K562 (cell line): Measurements from ENCODE around the gene CYP4F12. TPM values are rescaled to one million over a fixed set of nuclear protein-coding genes. Genes with fewer than 3 reads are reported as not detected.

Experiments used
- CCNT2 ChIP-seq: IDR thresholded peaks from 2 replicates; pipeline ENCODE4 v1.6.1; 2011; ENCODE audit warnings: borderline replicate concordance, low read depth, mild to moderate bottlenecking, moderate library complexity, mixed read lengths, low read length; ENCODE audit not compliant: insufficient read length; ENCODE audit errors: extremely low read depth
- NR4A1 ChIP-seq, 2 experiments: fragments of 250-450 bp in 1 of 2; fragments of 450-650 bp in 1 of 2; sonication (Bioruptor Pico) in 1 of 2; IDR thresholded peaks; 2 replicates each; pipeline versions ENCODE4 v1.4.0 to v1.6.1; 2016 to 2020; ENCODE audit warnings: mild to moderate bottlenecking in 2 of 2, missing compliant biosample characterization in 1 of 2, missing genetic modification characterization in 1 of 2, moderate library complexity in 1 of 2
- PCBP1 ChIP-seq: fragments of 200-400 bp; formaldehyde crosslinking; IDR thresholded peaks from 2 replicates; pipeline ENCODE4 v1.6.1; 2018; ENCODE audit warnings: mild to moderate bottlenecking, low read depth, low read length; ENCODE audit not compliant: poor library complexity, severe bottlenecking
- PRMT5 ChIP-seq: sonication (generic); formaldehyde crosslinking; IDR thresholded peaks from 2 replicates; pipeline ENCODE4 v1.5.0; 2020; ENCODE audit warnings: missing genetic modification reagents
- RBM17 ChIP-seq: fragments of 200-400 bp; formaldehyde crosslinking; IDR thresholded peaks from 2 replicates; pipeline ENCODE4 v1.6.1; 2017; ENCODE audit warnings: low read depth, mild to moderate bottlenecking, low read length, borderline replicate concordance
- WHSC1 ChIP-seq: IDR thresholded peaks from one replicate; pipeline ENCODE4 v1.6.1; 2012; ENCODE audit warnings: low read length, control low read depth, inconsistent platforms
- ZNF146 ChIP-seq: IDR thresholded peaks from one replicate; pipeline ENCODE4 v1.6.1; 2018; ENCODE audit warnings: missing compliant biosample characterization; ENCODE audit not compliant: unreplicated experiment
- polyA plus RNA-seq, 8 experiments: library from polyadenylated mRNA; depleted of rRNA in 4 of 8; stranded (reverse) in 5 of 8; unstranded in 3 of 8; fragments of >200 nt; fragmentation: Nextera tagmentation in 2 of 8; fragmentation: Illumina TruSeq in 1 of 8; extraction: Ambion mirVana in 2 of 8; extraction: Trizol in 1 of 8; gene quantifications; 2 replicates each; pipeline versions ENCODE4 v1.2.1 to v1.2.3, GENCODE V29; 2011 to 2014; ENCODE audit warnings: inconsistent platforms in 1 of 8, missing spikeins in 1 of 8
- total RNA-seq, 7 experiments: library from RNA; depleted of rRNA in 6 of 7; stranded (reverse); fragments of >200 nt in 6 of 7; fragmentation: Illumina TruSeq in 2 of 7; extraction: Trizol in 2 of 7; gene quantifications; 2 replicates each; pipeline versions ENCODE4 v1.2.1 to v1.2.3, GENCODE V29; 2011 to 2021; ENCODE audit warnings: low replicate concordance in 1 of 7
- TF ChIP-seq, protein P1 (sequence below), 2 experiments: fragments of 200-800 bp in 1 of 2; sonication (Bioruptor generic) in 1 of 2; sonication (generic) in 1 of 2; formaldehyde crosslinking in 1 of 2; IDR thresholded peaks in 1 of 2; conservative IDR thresholded peaks in 1 of 2; 2 replicates each; pipeline versions ENCODE4 v1.5.0 to v1.6.1; 2016 to 2020; ENCODE audit warnings: missing compliant biosample characterization in 1 of 2, missing genetic modification characterization in 1 of 2, missing genetic modification reagents in 1 of 2
- TF ChIP-seq, protein P2 (sequence below): sonication (generic); formaldehyde crosslinking; IDR thresholded peaks from 2 replicates; pipeline ENCODE4 v1.8.0; 2022; ENCODE audit warnings: mild to moderate bottlenecking, missing genetic modification reagents
- TF ChIP-seq, protein P3 (sequence below): sonication (generic); formaldehyde crosslinking; IDR thresholded peaks from 2 replicates; pipeline ENCODE4 v1.8.0; 2022; ENCODE audit warnings: mild to moderate bottlenecking, missing genetic modification reagents

Gene CYP4F12
- total and polyA plus RNA-seq, 9 of the 15 experiments (the other 6 are each of a cell fraction or from before 2014, with no cell fraction given) = not detected

DNA sequence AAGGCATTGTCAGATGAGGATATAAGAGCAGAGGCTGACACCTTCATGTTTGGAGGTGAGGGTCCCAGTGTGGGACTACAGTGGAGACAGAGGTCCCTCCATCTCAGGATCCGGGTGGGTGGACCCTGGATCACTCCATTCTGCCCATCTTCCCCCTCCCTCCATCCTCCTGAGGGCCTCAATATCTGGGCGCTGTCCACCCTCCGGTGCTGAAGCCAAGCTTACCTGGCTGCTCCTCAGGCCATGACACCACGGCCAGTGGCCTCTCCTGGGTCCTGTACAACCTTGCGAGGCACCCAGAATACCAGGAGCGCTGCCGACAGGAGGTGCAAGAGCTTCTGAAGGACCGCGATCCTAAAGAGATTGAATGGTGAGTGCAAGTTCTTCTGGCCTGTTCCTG, 11.9 kb downstream of the CYP4F12 start (continued):
- TF ChIP-seq NR4A1 (CRISPR knock-in tag; IDR thresholded peaks at IDR 0.05) (no peak), NR4A1 (tag; IDR thresholded peaks at IDR 0.05) (no peak), CCNT2 (no peak), ZNF146 (CRISPR knock-in tag) (no peak), PRMT5 (0 out of 2 replicates have a peak, but pooled peaks have one; percentile 48), PCBP1 (no peak), RBM17 (no peak), WHSC1 (no peak)
- TF ChIP-seq, protein P1, sequence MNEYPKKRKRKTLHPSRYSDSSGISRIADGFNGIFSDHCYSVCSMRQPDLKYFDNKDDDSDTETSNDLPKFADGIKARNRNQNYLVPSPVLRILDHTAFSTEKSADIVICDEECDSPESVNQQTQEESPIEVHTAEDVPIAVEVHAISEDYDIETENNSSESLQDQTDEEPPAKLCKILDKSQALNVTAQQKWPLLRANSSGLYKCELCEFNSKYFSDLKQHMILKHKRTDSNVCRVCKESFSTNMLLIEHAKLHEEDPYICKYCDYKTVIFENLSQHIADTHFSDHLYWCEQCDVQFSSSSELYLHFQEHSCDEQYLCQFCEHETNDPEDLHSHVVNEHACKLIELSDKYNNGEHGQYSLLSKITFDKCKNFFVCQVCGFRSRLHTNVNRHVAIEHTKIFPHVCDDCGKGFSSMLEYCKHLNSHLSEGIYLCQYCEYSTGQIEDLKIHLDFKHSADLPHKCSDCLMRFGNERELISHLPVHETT (CRISPR knock-in tag; conservative IDR thresholded peaks at IDR 0.05 in 1 of 2, IDR thresholded peaks at IDR 0.05 in 1 of 2) = no peak
- TF ChIP-seq, protein P2, sequence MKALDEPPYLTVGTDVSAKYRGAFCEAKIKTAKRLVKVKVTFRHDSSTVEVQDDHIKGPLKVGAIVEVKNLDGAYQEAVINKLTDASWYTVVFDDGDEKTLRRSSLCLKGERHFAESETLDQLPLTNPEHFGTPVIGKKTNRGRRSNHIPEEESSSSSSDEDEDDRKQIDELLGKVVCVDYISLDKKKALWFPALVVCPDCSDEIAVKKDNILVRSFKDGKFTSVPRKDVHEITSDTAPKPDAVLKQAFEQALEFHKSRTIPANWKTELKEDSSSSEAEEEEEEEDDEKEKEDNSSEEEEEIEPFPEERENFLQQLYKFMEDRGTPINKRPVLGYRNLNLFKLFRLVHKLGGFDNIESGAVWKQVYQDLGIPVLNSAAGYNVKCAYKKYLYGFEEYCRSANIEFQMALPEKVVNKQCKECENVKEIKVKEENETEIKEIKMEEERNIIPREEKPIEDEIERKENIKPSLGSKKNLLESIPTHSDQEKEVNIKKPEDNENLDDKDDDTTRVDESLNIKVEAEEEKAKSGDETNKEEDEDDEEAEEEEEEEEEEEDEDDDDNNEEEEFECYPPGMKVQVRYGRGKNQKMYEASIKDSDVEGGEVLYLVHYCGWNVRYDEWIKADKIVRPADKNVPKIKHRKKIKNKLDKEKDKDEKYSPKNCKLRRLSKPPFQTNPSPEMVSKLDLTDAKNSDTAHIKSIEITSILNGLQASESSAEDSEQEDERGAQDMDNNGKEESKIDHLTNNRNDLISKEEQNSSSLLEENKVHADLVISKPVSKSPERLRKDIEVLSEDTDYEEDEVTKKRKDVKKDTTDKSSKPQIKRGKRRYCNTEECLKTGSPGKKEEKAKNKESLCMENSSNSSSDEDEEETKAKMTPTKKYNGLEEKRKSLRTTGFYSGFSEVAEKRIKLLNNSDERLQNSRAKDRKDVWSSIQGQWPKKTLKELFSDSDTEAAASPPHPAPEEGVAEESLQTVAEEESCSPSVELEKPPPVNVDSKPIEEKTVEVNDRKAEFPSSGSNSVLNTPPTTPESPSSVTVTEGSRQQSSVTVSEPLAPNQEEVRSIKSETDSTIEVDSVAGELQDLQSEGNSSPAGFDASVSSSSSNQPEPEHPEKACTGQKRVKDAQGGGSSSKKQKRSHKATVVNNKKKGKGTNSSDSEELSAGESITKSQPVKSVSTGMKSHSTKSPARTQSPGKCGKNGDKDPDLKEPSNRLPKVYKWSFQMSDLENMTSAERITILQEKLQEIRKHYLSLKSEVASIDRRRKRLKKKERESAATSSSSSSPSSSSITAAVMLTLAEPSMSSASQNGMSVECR (CRISPR knock-in tag) = no peak
- TF ChIP-seq, protein P3, sequence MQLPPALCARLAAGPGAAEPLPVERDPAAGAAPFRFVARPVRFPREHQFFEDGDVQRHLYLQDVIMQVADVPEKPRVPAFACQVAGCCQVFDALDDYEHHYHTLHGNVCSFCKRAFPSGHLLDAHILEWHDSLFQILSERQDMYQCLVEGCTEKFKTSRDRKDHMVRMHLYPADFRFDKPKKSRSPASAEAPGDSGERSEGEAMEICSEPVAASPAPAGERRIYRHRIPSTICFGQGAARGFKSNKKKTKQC = 0 out of 2 replicates have a peak, but pooled peaks have one; percentile 39
